ENCODE data around the gene ARSI. TPM values are rescaled to one million over a fixed set of nuclear protein-coding genes. Genes with fewer than 3 reads are reported as not detected.

ARSI gene
- polyA plus RNA-seq, 1 of the 3 experiments (the other 2 are of a cell fraction): 0.20 TPM

DNA sequence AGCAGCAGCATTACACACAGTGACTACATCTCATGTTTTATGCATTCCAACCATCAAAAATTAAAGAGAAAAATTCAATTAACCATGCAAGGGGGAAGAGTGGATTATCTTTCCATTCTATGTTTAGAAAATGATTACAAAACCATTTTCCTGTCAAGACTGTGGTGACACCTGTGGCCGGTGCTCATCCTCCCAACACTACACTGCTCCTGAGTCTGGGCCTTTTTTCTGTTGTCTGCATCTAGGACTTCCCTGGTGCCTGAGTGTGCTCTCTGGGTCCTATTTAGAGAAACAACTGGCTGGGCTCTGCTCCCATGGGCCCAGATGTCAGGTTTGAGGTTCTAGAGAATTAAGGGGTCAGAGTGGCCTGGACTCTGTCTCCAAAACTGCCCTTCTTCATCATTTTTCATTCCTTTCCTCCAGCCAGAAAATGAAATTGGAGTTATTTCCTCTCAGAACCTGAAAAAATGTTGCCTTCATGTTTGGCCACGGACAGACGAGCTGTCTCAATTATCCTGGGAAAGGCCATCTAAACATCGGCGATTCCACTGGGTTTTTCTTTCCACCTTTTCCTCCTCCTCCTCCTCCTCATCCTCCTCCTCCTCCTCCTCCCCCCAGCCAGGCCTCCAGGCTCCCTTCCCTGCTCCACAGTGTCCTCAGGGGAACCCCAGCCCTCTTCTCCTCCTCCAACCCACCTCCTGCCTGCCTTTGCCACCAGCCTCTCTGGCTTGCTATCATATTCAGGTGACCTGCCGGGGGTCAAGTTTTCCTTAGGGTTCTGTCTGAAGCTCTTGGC lies 11.4 kb upstream of the ARSI start:
- Histone ChIP-seq H3K4me3 (ENCODE audit: low read depth in 2 of 2, low read length in 1 of 2) (no peak overlapping the region), H3K27ac (ENCODE audit: low read depth in 2 of 2, low read length in 1 of 2) (peak overlapping the region in 1 of 2 experiments; percentile 23; a peak in 1 of 4 replicates), H3K9me3 (no peaks in the 10 kb centered on the region), H3K4me1 (ENCODE audit: control insufficient read depth in 1 of 2, insufficient read depth in 2 of 2, low read depth in 1 of 2, low read length in 1 of 2) (peaks cover 25 to 31% of the 10 kb centered on the region in 2 experiments), H3K9ac (no peak overlapping the region), H2AFZ (ENCODE audit: low read depth) (0 out of 2 replicates have a peak overlapping the region, but pooled peaks have one; percentile 52), H3K9me2 (no peaks in the 10 kb centered on the region), H4K20me1 (ENCODE audit: insufficient read depth) (no peaks in the 10 kb centered on the region), H3F3A (replicated peaks; ENCODE audit: insufficient read depth) (peaks cover 29% of the 10 kb centered on the region), H3K27me3 (ENCODE audit: insufficient read depth) (no peaks in the 10 kb centered on the region), H3K36me3 (replicated peaks in 1 of 2; ENCODE audit: control insufficient read depth in 1 of 2, insufficient read depth in 2 of 2, low read length in 1 of 2) (no peaks in the 10 kb centered on the region), H3K79me2 (ENCODE audit: insufficient read depth) (no peaks in the 10 kb centered on the region), H3K4me2 (no peak overlapping the region)
- DNase-seq: no peak
- no peak for TF ChIP-seq EZH2phosphoT487 (IDR thresholded peaks at IDR 0.05; ENCODE audit: borderline replicate concordance, low read depth)
- no peak for TF ChIP-seq RAD21 (IDR thresholded peaks at IDR 0.05; ENCODE audit: low read length)
- TF ChIP-seq EP300 (IDR thresholded peaks at IDR 0.05; ENCODE audit: borderline replicate concordance in 1 of 2, low read depth in 1 of 2, low read length in 1 of 2): no peak
- TF ChIP-seq, protein P1, sequence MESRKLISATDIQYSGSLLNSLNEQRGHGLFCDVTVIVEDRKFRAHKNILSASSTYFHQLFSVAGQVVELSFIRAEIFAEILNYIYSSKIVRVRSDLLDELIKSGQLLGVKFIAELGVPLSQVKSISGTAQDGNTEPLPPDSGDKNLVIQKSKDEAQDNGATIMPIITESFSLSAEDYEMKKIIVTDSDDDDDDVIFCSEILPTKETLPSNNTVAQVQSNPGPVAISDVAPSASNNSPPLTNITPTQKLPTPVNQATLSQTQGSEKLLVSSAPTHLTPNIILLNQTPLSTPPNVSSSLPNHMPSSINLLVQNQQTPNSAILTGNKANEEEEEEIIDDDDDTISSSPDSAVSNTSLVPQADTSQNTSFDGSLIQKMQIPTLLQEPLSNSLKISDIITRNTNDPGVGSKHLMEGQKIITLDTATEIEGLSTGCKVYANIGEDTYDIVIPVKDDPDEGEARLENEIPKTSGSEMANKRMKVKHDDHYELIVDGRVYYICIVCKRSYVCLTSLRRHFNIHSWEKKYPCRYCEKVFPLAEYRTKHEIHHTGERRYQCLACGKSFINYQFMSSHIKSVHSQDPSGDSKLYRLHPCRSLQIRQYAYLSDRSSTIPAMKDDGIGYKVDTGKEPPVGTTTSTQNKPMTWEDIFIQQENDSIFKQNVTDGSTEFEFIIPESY (IDR thresholded peaks at IDR 0.05; ENCODE audit: borderline replicate concordance, low read depth): no peak
- TF ChIP-seq, protein P2, sequence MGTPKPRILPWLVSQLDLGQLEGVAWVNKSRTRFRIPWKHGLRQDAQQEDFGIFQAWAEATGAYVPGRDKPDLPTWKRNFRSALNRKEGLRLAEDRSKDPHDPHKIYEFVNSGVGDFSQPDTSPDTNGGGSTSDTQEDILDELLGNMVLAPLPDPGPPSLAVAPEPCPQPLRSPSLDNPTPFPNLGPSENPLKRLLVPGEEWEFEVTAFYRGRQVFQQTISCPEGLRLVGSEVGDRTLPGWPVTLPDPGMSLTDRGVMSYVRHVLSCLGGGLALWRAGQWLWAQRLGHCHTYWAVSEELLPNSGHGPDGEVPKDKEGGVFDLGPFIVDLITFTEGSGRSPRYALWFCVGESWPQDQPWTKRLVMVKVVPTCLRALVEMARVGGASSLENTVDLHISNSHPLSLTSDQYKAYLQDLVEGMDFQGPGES (IDR thresholded peaks at IDR 0.05; ENCODE audit: low read depth, low read length): no peak
- ChIA-PET CTCF (no interaction called here), POLR2A (no interaction called here)
- 72% methylated on average over 6 of the region's 6 CpGs for WGBS (ENCODE audit: low lambda C conversion rate)

DNA sequence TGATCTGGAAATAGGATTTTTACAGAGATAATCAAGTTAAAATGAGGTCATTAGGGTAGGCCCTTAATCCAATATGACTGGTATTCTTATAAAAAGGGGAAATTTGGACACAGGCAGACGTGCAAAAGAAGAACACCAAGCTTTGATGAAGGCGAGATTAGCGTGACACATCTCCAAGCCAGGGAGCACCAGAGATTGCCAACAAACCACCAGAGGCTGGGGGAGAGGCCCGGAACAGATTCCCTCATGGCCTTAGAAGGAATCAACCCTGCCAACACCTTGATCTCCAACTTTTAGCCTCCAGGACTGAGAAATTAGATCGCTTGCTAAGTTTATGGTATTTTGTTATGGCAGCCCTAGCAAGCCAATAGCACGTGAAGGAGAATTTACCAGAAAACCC lies 10.8 kb upstream of the ARSI start:
- DNase-seq: no peak
- H3K36me3 ChIP-seq (replicated peaks in 1 of 2; ENCODE audit: control insufficient read depth in 1 of 2, insufficient read depth in 2 of 2, low read length in 1 of 2): no peaks in the 10 kb centered on the region
- H3K27ac ChIP-seq (ENCODE audit: low read depth in 2 of 2, low read length in 1 of 2): no peak overlapping the region
- H3K9me2 ChIP-seq: no peaks in the 10 kb centered on the region
- H3K4me2 ChIP-seq: no peak overlapping the region
- no peaks in the 10 kb centered on the region for H3K79me2 ChIP-seq (ENCODE audit: insufficient read depth)
- no peaks in the 10 kb centered on the region for H4K20me1 ChIP-seq (ENCODE audit: insufficient read depth)
- H3K9ac ChIP-seq: no peak overlapping the region
- no peaks in the 10 kb centered on the region for H3K27me3 ChIP-seq (ENCODE audit: insufficient read depth)
- no peak overlapping the region for H2AFZ ChIP-seq (ENCODE audit: low read depth)
- ChIA-PET POLR2A (no interaction called here), CTCF (no interaction called here)
- peaks cover 23% of the 10 kb centered on the region for H3F3A ChIP-seq (replicated peaks; ENCODE audit: insufficient read depth)
- TF ChIP-seq, protein P3, sequence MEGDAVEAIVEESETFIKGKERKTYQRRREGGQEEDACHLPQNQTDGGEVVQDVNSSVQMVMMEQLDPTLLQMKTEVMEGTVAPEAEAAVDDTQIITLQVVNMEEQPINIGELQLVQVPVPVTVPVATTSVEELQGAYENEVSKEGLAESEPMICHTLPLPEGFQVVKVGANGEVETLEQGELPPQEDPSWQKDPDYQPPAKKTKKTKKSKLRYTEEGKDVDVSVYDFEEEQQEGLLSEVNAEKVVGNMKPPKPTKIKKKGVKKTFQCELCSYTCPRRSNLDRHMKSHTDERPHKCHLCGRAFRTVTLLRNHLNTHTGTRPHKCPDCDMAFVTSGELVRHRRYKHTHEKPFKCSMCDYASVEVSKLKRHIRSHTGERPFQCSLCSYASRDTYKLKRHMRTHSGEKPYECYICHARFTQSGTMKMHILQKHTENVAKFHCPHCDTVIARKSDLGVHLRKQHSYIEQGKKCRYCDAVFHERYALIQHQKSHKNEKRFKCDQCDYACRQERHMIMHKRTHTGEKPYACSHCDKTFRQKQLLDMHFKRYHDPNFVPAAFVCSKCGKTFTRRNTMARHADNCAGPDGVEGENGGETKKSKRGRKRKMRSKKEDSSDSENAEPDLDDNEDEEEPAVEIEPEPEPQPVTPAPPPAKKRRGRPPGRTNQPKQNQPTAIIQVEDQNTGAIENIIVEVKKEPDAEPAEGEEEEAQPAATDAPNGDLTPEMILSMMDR (IDR thresholded peaks at IDR 0.05): no peak
- TF ChIP-seq, protein P4, sequence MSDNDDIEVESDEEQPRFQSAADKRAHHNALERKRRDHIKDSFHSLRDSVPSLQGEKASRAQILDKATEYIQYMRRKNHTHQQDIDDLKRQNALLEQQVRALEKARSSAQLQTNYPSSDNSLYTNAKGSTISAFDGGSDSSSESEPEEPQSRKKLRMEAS (IDR thresholded peaks at IDR 0.05; ENCODE audit: low read depth): no peak
- TF ChIP-seq TAF1 (IDR thresholded peaks at IDR 0.05; ENCODE audit: borderline replicate concordance, low read depth, low read length) (no peak), TEAD4 (IDR thresholded peaks at IDR 0.05; ENCODE audit: borderline replicate concordance, insufficient read depth) (no peak)
- H3K4me3 ChIP-seq (ENCODE audit: low read depth in 2 of 2, low read length in 1 of 2): no peak overlapping the region
- 91% methylated on average over 6 of the region's 6 CpGs for WGBS (ENCODE audit: low lambda C conversion rate)
- no peaks in the 10 kb centered on the region for H3K9me3 ChIP-seq
- H3K4me1 ChIP-seq (ENCODE audit: control insufficient read depth in 1 of 2, insufficient read depth in 2 of 2, low read depth in 1 of 2, low read length in 1 of 2): peaks cover 19 to 26% of the 10 kb centered on the region in 2 experiments
